ENCODE data around the gene COPG2. TPM values are rescaled to one million over a fixed set of nuclear protein-coding genes. Genes with fewer than 3 reads are reported as not detected.

Gene COPG2
- total RNA-seq, 1 donor from 2014 or later, result 167 TPM

DNA sequence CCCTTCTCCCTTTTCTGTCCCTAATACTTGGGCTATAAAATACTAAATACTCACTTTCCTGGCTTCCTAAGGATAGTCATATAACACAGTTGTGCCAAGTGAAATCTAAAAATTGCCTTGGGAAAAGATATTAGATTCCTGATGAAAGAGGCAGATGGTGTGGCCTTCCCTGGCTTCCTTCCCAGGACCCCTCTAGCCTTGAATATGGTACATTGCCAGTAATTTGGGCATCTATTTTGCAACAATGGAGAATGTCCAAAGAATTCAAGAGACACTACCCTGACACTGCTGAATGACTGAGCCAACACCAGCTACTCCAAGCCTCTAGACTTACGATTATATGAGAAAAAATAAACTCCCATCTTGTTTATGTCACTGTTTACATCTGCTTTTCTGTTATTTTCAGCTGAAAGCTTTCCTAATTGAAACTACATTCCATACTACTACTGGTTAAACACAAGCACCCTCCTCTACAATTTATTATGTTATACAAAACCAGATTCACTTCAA, 17.9 kb downstream of the COPG2 start:
- Mint-ChIP-seq H3K4me1 (no peaks in the 10 kb centered on the region), H3K4me3 (no peak overlapping the region), H3K27me3 (ENCODE audit: insufficient read depth, low read depth) (no peaks in the 10 kb centered on the region), H3K36me3 (peaks cover 54% of the 10 kb centered on the region), H3K27ac (no peak overlapping the region), H3K9me3 (peaks cover 8% of the 10 kb centered on the region)
- DNase-seq (ENCODE audit: low spot score), result no peak
- peaks cover 6% of the 10 kb centered on the region for H3K79me2 ChIP-seq (ENCODE audit: low read depth)
- H3K27me3 ChIP-seq, result no peaks in the 10 kb centered on the region
- no peak overlapping the region for H3K4me3 ChIP-seq
- no peak overlapping the region for H3K4me2 ChIP-seq
- TF ChIP-seq, protein P1, sequence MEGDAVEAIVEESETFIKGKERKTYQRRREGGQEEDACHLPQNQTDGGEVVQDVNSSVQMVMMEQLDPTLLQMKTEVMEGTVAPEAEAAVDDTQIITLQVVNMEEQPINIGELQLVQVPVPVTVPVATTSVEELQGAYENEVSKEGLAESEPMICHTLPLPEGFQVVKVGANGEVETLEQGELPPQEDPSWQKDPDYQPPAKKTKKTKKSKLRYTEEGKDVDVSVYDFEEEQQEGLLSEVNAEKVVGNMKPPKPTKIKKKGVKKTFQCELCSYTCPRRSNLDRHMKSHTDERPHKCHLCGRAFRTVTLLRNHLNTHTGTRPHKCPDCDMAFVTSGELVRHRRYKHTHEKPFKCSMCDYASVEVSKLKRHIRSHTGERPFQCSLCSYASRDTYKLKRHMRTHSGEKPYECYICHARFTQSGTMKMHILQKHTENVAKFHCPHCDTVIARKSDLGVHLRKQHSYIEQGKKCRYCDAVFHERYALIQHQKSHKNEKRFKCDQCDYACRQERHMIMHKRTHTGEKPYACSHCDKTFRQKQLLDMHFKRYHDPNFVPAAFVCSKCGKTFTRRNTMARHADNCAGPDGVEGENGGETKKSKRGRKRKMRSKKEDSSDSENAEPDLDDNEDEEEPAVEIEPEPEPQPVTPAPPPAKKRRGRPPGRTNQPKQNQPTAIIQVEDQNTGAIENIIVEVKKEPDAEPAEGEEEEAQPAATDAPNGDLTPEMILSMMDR (IDR thresholded peaks at IDR 0.05), result no peak
- no peak overlapping the region for H2AFZ ChIP-seq (replicated peaks)
- H3K36me3 ChIP-seq, result peaks cover 24% of the 10 kb centered on the region
- H3K9ac ChIP-seq, result no peak overlapping the region
- H3K9me3 ChIP-seq (ENCODE audit: low read depth), result no peaks in the 10 kb centered on the region
- no peaks in the 10 kb centered on the region for H3K4me1 ChIP-seq
- no peak overlapping the region for H3K27ac ChIP-seq
- H4K20me1 ChIP-seq (ENCODE audit: low read depth), result no peaks in the 10 kb centered on the region
- H3F3A ChIP-seq (ENCODE audit: low read depth), result no peaks in the 10 kb centered on the region

DNA sequence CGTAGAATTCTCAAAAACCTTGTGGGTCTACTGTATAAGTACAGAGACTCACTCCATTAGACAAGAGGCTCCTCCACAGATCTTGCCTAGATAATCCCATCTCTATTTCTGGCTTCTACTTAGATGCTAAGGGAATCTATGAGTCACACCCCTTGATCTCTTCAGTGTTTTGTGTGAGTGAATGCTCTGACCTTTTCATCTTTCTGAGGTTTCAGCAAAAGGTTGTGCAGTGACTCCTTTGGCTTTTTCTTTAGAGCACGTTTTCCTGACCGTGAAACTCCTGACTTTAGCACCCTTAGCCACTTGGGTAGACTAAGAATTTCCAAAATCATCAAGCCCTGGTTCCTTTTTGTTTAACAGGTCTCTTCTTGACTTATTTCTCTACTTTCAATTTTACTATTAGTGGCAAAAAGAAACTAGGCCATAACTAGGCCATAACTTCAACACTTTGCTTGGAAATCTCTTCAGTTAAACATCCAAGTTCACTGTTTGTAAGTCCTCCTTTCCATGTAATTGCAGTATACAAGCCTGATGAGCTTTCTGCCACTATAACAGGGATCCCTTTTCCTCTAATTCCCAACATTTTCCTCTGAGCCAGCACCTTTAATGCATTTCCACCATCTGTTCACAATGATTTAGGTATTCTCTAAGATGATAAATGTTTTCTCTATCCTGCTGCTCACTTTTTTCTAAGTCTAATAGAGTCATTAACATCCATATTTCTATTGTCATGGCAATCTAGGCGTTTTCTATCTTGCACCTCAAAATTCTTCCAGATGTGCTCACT, 19.4 kb downstream of the COPG2 start:
- Histone ChIP-seq H3K79me2 (ENCODE audit: low read depth) (peaks cover 4% of the 10 kb centered on the region), H3K9me3 (ENCODE audit: low read depth) (no peaks in the 10 kb centered on the region), H3K9ac (no peak overlapping the region), H3F3A (ENCODE audit: low read depth) (no peaks in the 10 kb centered on the region), H3K4me2 (no peak overlapping the region), H3K27ac (no peak overlapping the region), H4K20me1 (ENCODE audit: low read depth) (no peaks in the 10 kb centered on the region), H3K36me3 (peaks cover 20% of the 10 kb centered on the region), H2AFZ (replicated peaks) (no peak overlapping the region), H3K4me1 (no peaks in the 10 kb centered on the region), H3K4me3 (no peak overlapping the region), H3K27me3 (no peaks in the 10 kb centered on the region)
- H3K4me3 Mint-ChIP-seq, result no peak overlapping the region
- H3K27ac Mint-ChIP-seq, result no peak overlapping the region
- peaks cover 62% of the 10 kb centered on the region for H3K36me3 Mint-ChIP-seq
- no peak for DNase-seq (ENCODE audit: low spot score)
- no peaks in the 10 kb centered on the region for H3K27me3 Mint-ChIP-seq (ENCODE audit: insufficient read depth, low read depth)
- H3K9me3 Mint-ChIP-seq, result peaks cover 8% of the 10 kb centered on the region
- TF ChIP-seq EZH2 (IDR thresholded peaks at IDR 0.05), result no peak
- TF ChIP-seq, protein P1 (IDR thresholded peaks at IDR 0.05), result no peak
- H3K4me1 Mint-ChIP-seq, result no peaks in the 10 kb centered on the region

DNA sequence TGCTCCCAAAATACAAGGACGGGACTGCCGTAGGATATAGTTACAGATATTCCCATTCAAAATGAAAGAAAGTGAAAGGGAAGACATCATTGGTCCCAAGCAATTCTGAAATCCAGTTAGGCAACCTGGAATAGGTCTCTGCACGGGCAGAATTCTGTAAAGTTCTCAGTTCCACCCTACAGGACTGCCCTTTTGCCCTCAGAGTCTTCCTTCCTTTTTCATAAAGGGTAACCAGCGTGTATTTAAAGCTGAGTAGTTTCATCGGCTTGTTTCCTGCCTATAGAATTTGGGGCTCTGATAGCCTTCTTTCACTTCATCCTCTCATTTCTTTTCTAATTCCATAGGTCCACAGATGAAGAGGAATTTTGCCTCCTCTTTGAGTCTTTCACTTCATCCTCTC, 20.0 kb downstream of the COPG2 start:
- H3K27me3 Mint-ChIP-seq (ENCODE audit: insufficient read depth, low read depth), result no peaks in the 10 kb centered on the region
- no peak overlapping the region for H3K9ac ChIP-seq
- H3K9me3 ChIP-seq (ENCODE audit: low read depth), result no peaks in the 10 kb centered on the region
- no peaks in the 10 kb centered on the region for H3K4me1 Mint-ChIP-seq
- no peaks in the 10 kb centered on the region for H3F3A ChIP-seq (ENCODE audit: low read depth)
- no peaks in the 10 kb centered on the region for H3K27me3 ChIP-seq
- TF ChIP-seq, protein P1 (IDR thresholded peaks at IDR 0.05), result no peak
- TF ChIP-seq EZH2phosphoT487 (IDR thresholded peaks at IDR 0.05) (no peak), EZH2 (IDR thresholded peaks at IDR 0.05) (no peak)
- no peaks in the 10 kb centered on the region for H3K4me1 ChIP-seq
- no peaks in the 10 kb centered on the region for H3K79me2 ChIP-seq (ENCODE audit: low read depth)
- H4K20me1 ChIP-seq (ENCODE audit: low read depth), result no peaks in the 10 kb centered on the region
- peaks cover 64% of the 10 kb centered on the region for H3K36me3 Mint-ChIP-seq
- no peak overlapping the region for H3K4me3 Mint-ChIP-seq
- no peak overlapping the region for H3K4me2 ChIP-seq
- no peak overlapping the region for H3K4me3 ChIP-seq
- H3K36me3 ChIP-seq, result peaks cover 20% of the 10 kb centered on the region
- no peak overlapping the region for H2AFZ ChIP-seq (replicated peaks)
- no peak for DNase-seq (ENCODE audit: low spot score)
- H3K27ac Mint-ChIP-seq, result no peak overlapping the region
- H3K27ac ChIP-seq, result no peak overlapping the region
- peaks cover 8% of the 10 kb centered on the region for H3K9me3 Mint-ChIP-seq
